Neuronal stem cell (in vitro differentiated cells): Measurements from ENCODE around the gene PCED1B.

Experiments used
- DNase-seq: peaks from one replicate; pipeline ENCODE4 v3.0.0-alpha.2; 2013; ENCODE audit warnings: low spot score
- H2AFZ ChIP-seq: one replicate; pipeline ENCODE4 v1.6.1; 2013; ENCODE audit warnings: mild to moderate bottlenecking, low read length, inconsistent platforms
- H2AK5ac ChIP-seq: 2 replicates; pipeline ENCODE4 v1.6.1; 2013; ENCODE audit warnings: low read depth, mild to moderate bottlenecking, inconsistent platforms, low read length, moderate library complexity, mixed read lengths
- H2BK120ac ChIP-seq: 2 replicates; pipeline ENCODE4 v1.6.1; 2013; ENCODE audit warnings: low read depth, mild to moderate bottlenecking, inconsistent platforms, low read length, moderate library complexity, mixed read lengths
- H2BK12ac ChIP-seq: one replicate; pipeline ENCODE4 v1.6.1; 2013; ENCODE audit warnings: low read length, inconsistent platforms
- H2BK15ac ChIP-seq: 2 replicates; pipeline ENCODE4 v1.6.1; 2013; ENCODE audit warnings: mild to moderate bottlenecking, low read length, inconsistent platforms, mixed read lengths
- H2BK5ac ChIP-seq: one replicate; pipeline ENCODE4 v1.6.1; 2013; ENCODE audit warnings: inconsistent platforms, mild to moderate bottlenecking, low read length, moderate library complexity
- H3K14ac ChIP-seq: one replicate; pipeline ENCODE4 v1.6.1; 2013; ENCODE audit warnings: low read length, inconsistent platforms
- H3K18ac ChIP-seq: 2 replicates; pipeline ENCODE4 v1.6.1; 2013; ENCODE audit warnings: low read length, inconsistent platforms
- H3K23ac ChIP-seq: 2 replicates; pipeline ENCODE4 v1.6.1; 2013; ENCODE audit warnings: low read depth, mild to moderate bottlenecking, mixed read lengths, low read length, inconsistent platforms; ENCODE audit not compliant: poor library complexity
- H3K27ac ChIP-seq: replicated peaks from 3 replicates; pipeline ENCODE4 v1.5.1; 2013; ENCODE audit warnings: low read length, inconsistent platforms
- H3K27me3 ChIP-seq, 3 experiments: 2 replicates each; pipeline ENCODE4 v1.6.1; 2013; ENCODE audit warnings: low read length in 3 of 3, mild to moderate bottlenecking in 2 of 3, inconsistent platforms in 1 of 3, low read depth in 1 of 3, mixed read lengths in 1 of 3, moderate library complexity in 1 of 3; ENCODE audit not compliant: control insufficient read depth in 3 of 3, insufficient read depth in 3 of 3
- H3K36me3 ChIP-seq, 2 donors: replicated peaks in 1 of 2; 2 replicates each; pipeline ENCODE4 v1.6.1; 2013; ENCODE audit warnings: low read length in 2 of 2; ENCODE audit not compliant: control insufficient read depth in 2 of 2, insufficient read depth in 2 of 2
- H3K4ac ChIP-seq: 2 replicates; pipeline ENCODE4 v1.6.1; 2013; ENCODE audit warnings: inconsistent platforms, mild to moderate bottlenecking, low read length, moderate library complexity
- H3K4me1 ChIP-seq, 2 donors: 1 replicate in 1 of 2; 2 replicates in 1 of 2; pipeline ENCODE4 v1.6.1; 2013; ENCODE audit warnings: low read length in 2 of 2, low read depth in 1 of 2; ENCODE audit not compliant: control insufficient read depth in 2 of 2, insufficient read depth in 1 of 2
- H3K4me2 ChIP-seq: one replicate; pipeline ENCODE4 v1.6.1; 2013; ENCODE audit warnings: mild to moderate bottlenecking, low read length, inconsistent platforms; ENCODE audit not compliant: insufficient read depth, poor library complexity, severe bottlenecking
- H3K4me3 ChIP-seq, 2 donors: 2 replicates each; pipeline ENCODE4 v1.5.1; 2013; ENCODE audit warnings: low read length in 2 of 2, mild to moderate bottlenecking in 2 of 2, inconsistent platforms in 1 of 2, moderate library complexity in 1 of 2
- H3K79me1 ChIP-seq: one replicate; pipeline ENCODE4 v1.6.1; 2013; ENCODE audit warnings: low read depth, mild to moderate bottlenecking, inconsistent platforms, low read length, moderate library complexity
- H3K9ac ChIP-seq: one replicate; pipeline ENCODE4 v1.6.1; 2013; ENCODE audit warnings: mild to moderate bottlenecking, low read depth, low read length, inconsistent platforms; ENCODE audit not compliant: poor library complexity
- H3K9me3 ChIP-seq, 2 donors: replicated peaks in 1 of 2; 2 replicates each; pipeline versions ENCODE3 to v1.6.1; 2013; ENCODE audit warnings: low read length in 2 of 2, mild to moderate bottlenecking in 2 of 2, inconsistent platforms in 1 of 2, low read depth in 1 of 2, mixed read lengths in 1 of 2, moderate library complexity in 1 of 2; ENCODE audit not compliant: control insufficient read depth in 2 of 2, insufficient read depth in 1 of 2
- H4K8ac ChIP-seq: one replicate; pipeline ENCODE4 v1.6.1; 2013; ENCODE audit warnings: low read depth, mild to moderate bottlenecking, inconsistent platforms, low read length, moderate library complexity
- H4K91ac ChIP-seq: one replicate; pipeline ENCODE4 v1.6.1; 2013; ENCODE audit warnings: low read length, low read depth, mild to moderate bottlenecking, inconsistent platforms; ENCODE audit not compliant: poor library complexity
- WGBS, 2 donors: extraction: QIAGEN DNeasy Blood & Tissue Kit; methylation state at CpG; one replicate each; pipeline ENCODE4 v1.1.7; 2013; ENCODE audit warnings: missing lambda C conversion rate in 2 of 2, mixed read lengths in 1 of 2; ENCODE audit not compliant: insufficient read length in 2 of 2, insufficient replicate concordance in 1 of 2; ENCODE audit errors: extremely low coverage in 2 of 2; 5-methylcytosine and 5-hydroxymethylcytosine counted together

PCED1B gene

DNA sequence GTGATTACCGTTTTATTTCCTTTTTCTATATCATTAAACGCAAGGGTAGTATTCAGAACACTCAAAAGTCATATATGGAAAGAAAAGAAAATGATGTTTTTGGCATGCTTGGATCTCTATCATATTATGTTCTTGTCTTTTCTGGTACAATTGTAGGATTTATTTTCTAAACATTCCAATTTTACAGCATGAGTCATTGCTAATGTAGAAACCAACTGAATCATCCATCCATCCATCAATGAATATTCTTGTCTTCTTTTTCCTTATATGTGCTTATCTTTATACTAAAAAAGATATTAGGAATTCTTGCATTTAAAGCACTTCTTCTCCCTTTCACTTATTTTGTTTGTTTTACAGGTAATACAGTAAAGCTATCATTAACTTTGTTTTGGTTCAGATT, 20.7 kb downstream of the PCED1B start:
- Histone ChIP-seq H2BK5ac (no peak overlapping the region), H3K23ac (no peak overlapping the region), H3K18ac (no peak overlapping the region), H2AK5ac (no peak overlapping the region), H3K14ac (no peak overlapping the region), H3K27me3 (no peaks in the 10 kb centered on the region), H4K8ac (no peak overlapping the region), H3K4ac (no peak overlapping the region), H2BK120ac (no peak overlapping the region), H3K4me1 (peaks cover 0 to 2% of the 10 kb centered on the region in 2 donors), H3K4me2 (no peak overlapping the region), H3K4me3 (no peak overlapping the region), H3K36me3 (no peaks in the 10 kb centered on the region), H3K9me3 (no peaks in the 10 kb centered on the region), H2AFZ (no peak overlapping the region), H4K91ac (no peak overlapping the region), H2BK12ac (no peak overlapping the region), H3K79me1 (no peaks in the 10 kb centered on the region), H3K9ac (no peak overlapping the region), H2BK15ac (no peak overlapping the region), H3K27ac (no peak overlapping the region)
- DNase-seq: no peak
- WGBS, 2 donors: no CpG with 5 or more reads among the region's 2 CpGs

DNA sequence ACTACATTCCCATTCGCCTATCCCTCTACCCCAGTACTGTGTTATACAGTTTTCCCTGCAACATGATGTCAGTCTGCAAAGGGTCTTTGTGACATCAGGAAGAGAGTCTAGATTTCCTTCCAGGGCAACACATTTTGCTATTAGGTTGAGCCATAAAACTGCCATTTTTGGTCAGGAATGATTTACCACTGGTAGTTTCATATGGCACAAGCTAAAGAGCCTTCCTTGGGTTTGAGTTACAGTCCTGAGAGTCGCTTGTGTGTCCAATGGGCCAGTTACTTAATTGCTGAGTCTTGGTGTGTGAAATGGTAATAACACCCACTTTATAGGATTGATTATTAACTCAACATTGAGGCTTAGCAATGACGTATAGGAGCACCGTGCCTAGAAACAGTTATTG, 23.0 kb downstream of the PCED1B start:
- Histone ChIP-seq H2AK5ac (no peak overlapping the region), H2BK15ac (no peak overlapping the region), H3K27me3 (no peaks in the 10 kb centered on the region), H3K4ac (no peak overlapping the region), H4K8ac (no peak overlapping the region), H3K4me1 (peaks cover 0 to 4% of the 10 kb centered on the region in 2 donors), H3K9me3 (no peaks in the 10 kb centered on the region), H3K23ac (no peak overlapping the region), H3K27ac (no peak overlapping the region), H3K14ac (no peak overlapping the region), H2BK12ac (no peak overlapping the region), H2BK120ac (no peak overlapping the region), H2BK5ac (no peak overlapping the region), H2AFZ (no peak overlapping the region), H3K18ac (no peak overlapping the region), H3K4me2 (no peak overlapping the region), H4K91ac (no peak overlapping the region), H3K79me1 (no peaks in the 10 kb centered on the region), H3K4me3 (no peak overlapping the region), H3K36me3 (no peaks in the 10 kb centered on the region), H3K9ac (no peak overlapping the region)
- no CpG with 5 or more reads among the region's 4 CpGs for WGBS, 2 donors
- no peak for DNase-seq

DNA sequence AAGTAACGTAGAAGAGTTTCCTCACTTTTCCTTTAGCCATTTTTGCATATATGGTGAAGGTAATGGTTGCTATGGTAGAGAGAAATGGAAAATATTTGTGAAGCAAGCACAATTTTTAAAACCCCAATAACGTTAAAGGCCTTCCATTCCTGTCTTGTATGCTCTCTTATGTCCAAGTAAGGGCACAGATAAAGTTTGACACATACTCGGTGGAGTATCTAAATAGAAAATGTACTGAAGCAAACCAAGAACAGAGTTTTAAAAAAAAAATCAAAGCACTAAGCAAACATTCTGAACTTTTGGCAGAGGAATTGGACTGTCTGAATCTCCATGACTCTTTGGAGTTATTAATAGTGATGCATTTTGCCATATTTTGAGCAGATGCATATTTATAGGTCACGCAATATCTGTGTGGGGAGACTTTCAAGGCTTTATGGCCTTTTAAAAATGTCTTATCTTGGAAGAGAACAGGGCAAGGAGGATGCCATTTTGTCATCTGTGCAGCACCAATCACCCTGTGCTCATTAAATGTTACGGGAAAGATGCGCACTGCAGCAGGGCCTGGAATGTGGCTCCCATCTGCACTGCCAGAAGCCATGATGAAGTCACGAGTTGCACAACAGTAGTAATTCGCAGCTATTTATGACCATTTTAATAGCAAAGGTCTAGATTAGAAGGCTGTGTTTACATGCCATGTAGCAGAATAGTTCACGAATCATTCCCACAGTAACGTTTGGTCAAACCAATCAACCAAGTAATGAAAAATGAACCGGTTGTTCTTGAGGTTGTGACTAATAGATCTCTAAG, 23.6 kb downstream of the PCED1B start:
- H3K4me1 ChIP-seq: peaks cover 0 to 4% of the 10 kb centered on the region in 2 donors
- H3K4ac ChIP-seq: no peak overlapping the region
- no CpG with 5 or more reads among the region's 11 CpGs for WGBS, 2 donors
- no peak for DNase-seq
- H3K27me3 ChIP-seq: no peaks in the 10 kb centered on the region
- H3K4me2 ChIP-seq: no peak overlapping the region
- H3K9me3 ChIP-seq: no peaks in the 10 kb centered on the region
- no peak overlapping the region for H4K8ac ChIP-seq
- no peak overlapping the region for H3K4me3 ChIP-seq
- H2BK12ac ChIP-seq: no peak overlapping the region
- H2AFZ ChIP-seq: no peak overlapping the region
- no peak overlapping the region for H2BK120ac ChIP-seq
- no peak overlapping the region for H4K91ac ChIP-seq
- no peaks in the 10 kb centered on the region for H3K36me3 ChIP-seq
- H3K18ac ChIP-seq: no peak overlapping the region
- H3K23ac ChIP-seq: no peak overlapping the region
- H2AK5ac ChIP-seq: no peak overlapping the region
- no peak overlapping the region for H3K27ac ChIP-seq
- H3K9ac ChIP-seq: no peak overlapping the region
- H2BK5ac ChIP-seq: no peak overlapping the region
- H3K79me1 ChIP-seq: no peaks in the 10 kb centered on the region
- H2BK15ac ChIP-seq: no peak overlapping the region
- H3K14ac ChIP-seq: no peak overlapping the region

DNA sequence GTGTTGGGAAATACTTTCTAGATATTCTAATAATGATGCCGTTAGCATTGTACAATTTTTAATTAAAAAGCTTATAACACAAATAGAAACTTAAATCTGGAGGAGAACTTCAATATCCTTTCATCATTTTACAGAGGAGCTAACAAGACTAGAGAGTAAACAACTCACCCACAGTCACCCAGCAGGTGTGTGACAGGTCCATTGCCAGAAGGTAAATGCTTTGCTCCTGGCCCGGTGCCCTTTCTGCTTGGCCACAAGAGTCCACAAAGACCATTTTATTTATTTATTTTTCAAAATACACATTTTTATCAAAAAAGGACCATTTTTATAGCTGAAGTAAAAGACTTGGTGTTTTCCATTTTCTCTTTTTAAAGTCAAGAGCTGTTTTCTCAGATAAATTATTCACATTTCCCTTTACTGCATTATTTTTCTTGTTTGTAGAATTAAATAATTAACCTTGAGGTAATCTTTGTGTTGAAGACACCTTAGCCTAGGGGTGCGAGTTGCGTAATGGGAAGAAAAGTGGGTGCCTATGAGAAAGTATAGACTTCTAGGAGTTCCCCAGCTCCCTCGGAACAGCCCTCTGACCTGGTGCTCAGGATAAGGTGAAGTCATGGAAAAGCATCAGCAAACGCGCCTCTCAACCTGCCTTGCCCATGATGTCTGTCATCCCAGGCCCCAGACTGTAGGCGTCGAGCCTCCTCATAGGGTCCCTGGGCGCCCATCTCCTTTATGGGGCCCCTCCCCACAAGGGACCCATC, 26.7 kb downstream of the PCED1B start:
- Histone ChIP-seq H2BK5ac (no peak overlapping the region), H3K36me3 (no peaks in the 10 kb centered on the region), H3K9ac (no peak overlapping the region), H3K27me3 (no peaks in the 10 kb centered on the region), H2AFZ (no peak overlapping the region), H3K14ac (no peak overlapping the region), H3K23ac (no peak overlapping the region), H2AK5ac (no peak overlapping the region), H2BK12ac (no peak overlapping the region), H3K9me3 (no peaks in the 10 kb centered on the region), H3K79me1 (no peaks in the 10 kb centered on the region), H2BK15ac (no peak overlapping the region), H4K8ac (no peak overlapping the region), H3K18ac (no peak overlapping the region), H3K27ac (no peak overlapping the region), H3K4me3 (no peak overlapping the region), H3K4ac (no peak overlapping the region), H3K4me2 (no peak overlapping the region), H4K91ac (no peak overlapping the region), H2BK120ac (no peak overlapping the region), H3K4me1 (peaks cover 0 to 4% of the 10 kb centered on the region in 2 donors)
- WGBS, 2 donors: no CpG with 5 or more reads among the region's 10 CpGs
- DNase-seq: no peak
